Skeletal muscle cell (primary cell): ENCODE results near the gene TEX13A.
"Not testable (repeated sequence)": the region's sequence is repeated elsewhere in the genome, so short reads cannot be mapped to it uniquely, and the experiment has no call there.

Source experiments
- DNase-seq: peaks from one replicate; pipeline ENCODE4 v3.0.0-alpha.2; 2010; ENCODE audit warnings: low read depth
- H3K4me3 ChIP-seq: 2 replicates; pipeline ENCODE4 v1.5.1; 2011; ENCODE audit warnings: low read depth, mild to moderate bottlenecking, control low read depth, low read length, moderate library complexity

Gene TEX13A

GRCh38 chrX:105220636-105221035, at the start of gene TEX13A:
TSS of gene TEX13A (minus strand) at chrX:105220694. CDS start at chrX:105220397, 297 bp downstream.
- no peak within 1 kb of the TSS for H3K4me3 ChIP-seq
- no peak for DNase-seq

GRCh38 chrX:105269386-105269785, 48.9 kb upstream of the TEX13A start:
- H3K4me3 ChIP-seq, result no peak overlapping the region
- DNase-seq, result no peak

- DNase-seq, result no peak
- H3K4me3 ChIP-seq, result no peak overlapping the region
These were observed 46.7 kb upstream of the TEX13A start for GRCh38 chrX:105267167-105267566.

- DNase-seq, result no peak
- H3K4me3 ChIP-seq, result no peak overlapping the region
These were observed 46.0 kb upstream of the TEX13A start for GRCh38 chrX:105266456-105266855.

- DNase-seq, result no peak
- H3K4me3 ChIP-seq, result no peak overlapping the region
These were observed 44.6 kb upstream of the TEX13A start for GRCh38 chrX:105265093-105265492.

- peak; percentile 41 for DNase-seq
- no peak overlapping the region for H3K4me3 ChIP-seq
These were observed 43.3 kb upstream of the TEX13A start for GRCh38 chrX:105263801-105264200.

GRCh38 chrX:105263171-105263570, 42.7 kb upstream of the TEX13A start:
- no peak for DNase-seq

GRCh38 chrX:105260291-105261043, 40.0 kb upstream of the TEX13A start:
- H3K4me3 ChIP-seq, result no peak overlapping the region
- no peak for DNase-seq

More at GRCh38 chrX:105263171-105263570, 42.7 kb upstream of the TEX13A start:
- H3K4me3 ChIP-seq, result no peak overlapping the region

GRCh38 chrX:105241056-105241455, 20.6 kb upstream of the TEX13A start:
- DNase-seq, result no peak
- no peak overlapping the region for H3K4me3 ChIP-seq

- DNase-seq, H3K4me3 ChIP-seq: not testable (repeated sequence)
These were observed 16.9 kb upstream of the TEX13A start for GRCh38 chrX:105237407-105237806.

GRCh38 chrX:105229146-105229545, 8.7 kb upstream of the TEX13A start:
- no peak overlapping the region for H3K4me3 ChIP-seq
- DNase-seq, result no peak

- no peak for DNase-seq
- no peak overlapping the region for H3K4me3 ChIP-seq
These were observed 8.1 kb upstream of the TEX13A start for GRCh38 chrX:105228602-105229001.

GRCh38 chrX:105226499-105226898, 6.0 kb upstream of the TEX13A start:
- no peak overlapping the region for H3K4me3 ChIP-seq
- DNase-seq, result no peak

- no peak overlapping the region for H3K4me3 ChIP-seq
- DNase-seq, result no peak
These were observed 880 bp upstream of the TEX13A start for GRCh38 chrX:105221374-105221773.

GRCh38 chrX:105219454-105220401, 766 bp downstream of the TEX13A start:
- DNase-seq, result no peak
- no peak overlapping the region for H3K4me3 ChIP-seq

- DNase-seq, result no peak
- no peak overlapping the region for H3K4me3 ChIP-seq
These were observed 9.4 kb downstream of the TEX13A start for GRCh38 chrX:105211066-105211575.

- no peak for DNase-seq
- H3K4me3 ChIP-seq, result no peak overlapping the region
These were observed 10.2 kb downstream of the TEX13A start for GRCh38 chrX:105210258-105210657.

- H3K4me3 ChIP-seq, result no peak overlapping the region
- DNase-seq, result no peak
These were observed 11.1 kb downstream of the TEX13A start for GRCh38 chrX:105209406-105209805.

- DNase-seq, result no peak
- no peak overlapping the region for H3K4me3 ChIP-seq
These were observed 28.6 kb downstream of the TEX13A start for GRCh38 chrX:105191878-105192277.

GRCh38 chrX:105190252-105190853, 30.1 kb downstream of the TEX13A start:
- no peak for DNase-seq
- no peak overlapping the region for H3K4me3 ChIP-seq
